ENCODE data around the gene NANOS2. TPM values are rescaled to one million over a fixed set of nuclear protein-coding genes. Genes with fewer than 3 reads are reported as not detected.
A peak's percentile ranks its signal among the peaks of the same experiment; 100 is the strongest.

NANOS2 gene
- total RNA-seq, 4 donors from 2014 or later = not detected

DNA sequence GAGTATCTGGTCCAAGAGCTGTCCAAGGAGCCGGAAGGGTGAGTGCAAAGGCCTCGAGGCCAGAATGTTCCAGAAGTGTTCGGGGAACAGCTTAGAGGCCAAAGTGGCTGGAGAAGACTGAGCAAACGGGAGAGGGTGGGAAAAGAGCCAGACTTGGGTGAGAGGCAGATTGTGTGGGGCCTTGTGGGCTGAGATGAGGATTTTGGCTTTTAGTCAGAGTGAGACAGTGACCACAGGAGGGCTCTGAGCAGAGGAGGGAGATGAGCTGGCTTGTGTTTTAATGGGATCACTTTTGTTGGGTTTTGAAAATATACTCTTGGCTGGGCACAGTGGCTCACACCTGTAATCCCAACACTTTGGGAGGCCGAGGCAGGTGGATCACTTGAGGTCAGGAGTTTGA is 5.6 kb downstream of the NANOS2 start:
- H3K27me3 ChIP-seq = peaks cover 8% of the 10 kb centered on the region
- no peaks in the 10 kb centered on the region for H3K9me3 ChIP-seq
- H3K4me3 ChIP-seq = no peak overlapping the region
- TF ChIP-seq POLR2A (IDR thresholded peaks at IDR 0.05) (no peak), EP300 (IDR thresholded peaks at IDR 0.05; ENCODE audit: low read depth) (no peak), POLR2AphosphoS5 (IDR thresholded peaks at IDR 0.05) (no peak)
- no peaks in the 10 kb centered on the region for H3K36me3 ChIP-seq
- H3K27ac ChIP-seq = no peak overlapping the region
- no peaks in the 10 kb centered on the region for H3K4me1 ChIP-seq
- WGBS, 2 donors (ENCODE audit: low coverage in 1 of 2) = 78 to 87% methylated on average over 2 to 5 of the region's 5 CpGs
- DNase-seq = no peak
- intact Hi-C loops (cut with DNase I; ENCODE audit: low total_unique reads) = no loop called here
- in situ Hi-C loops (cut with MboI; ENCODE audit: low pct_ligation_motif_present in 1 of 4, low pct_unique_long_range_greater_than_20kb in 1 of 4, low sequenced_read_pairs in 3 of 4) = no loop called here

DNA sequence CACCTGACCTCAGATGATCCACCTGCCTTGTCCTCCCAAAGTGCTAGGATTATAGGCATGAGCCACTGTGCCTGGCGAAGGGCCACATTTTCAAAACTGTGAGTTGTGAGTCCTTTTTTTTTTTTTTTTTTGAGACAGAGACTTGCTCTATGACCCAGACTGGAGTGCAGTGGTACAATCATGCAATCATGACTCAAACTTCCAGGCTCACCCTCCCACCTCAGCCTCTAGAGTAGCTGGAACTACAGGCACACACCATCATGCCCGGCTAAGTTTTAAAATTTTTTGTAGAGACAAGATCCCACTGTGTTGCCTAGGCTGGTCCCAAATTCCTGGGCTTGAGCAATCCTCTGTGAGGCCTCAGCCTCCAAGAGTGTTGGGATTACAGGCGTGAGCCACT is 8.4 kb downstream of the NANOS2 start:
- WGBS, 2 donors (ENCODE audit: low coverage in 1 of 2) = 83 to 90% methylated on average over 2 to 3 of the region's 3 CpGs
- no peaks in the 10 kb centered on the region for H3K36me3 ChIP-seq
- H3K27ac ChIP-seq = no peak overlapping the region
- H3K9me3 ChIP-seq = no peaks in the 10 kb centered on the region
- in situ Hi-C loops (cut with MboI; ENCODE audit: low pct_ligation_motif_present in 1 of 4, low pct_unique_long_range_greater_than_20kb in 1 of 4, low sequenced_read_pairs in 3 of 4) (no loop called here), intact Hi-C loops (cut with DNase I; ENCODE audit: low total_unique reads) (no loop called here)
- H3K27me3 ChIP-seq = no peaks in the 10 kb centered on the region
- no peak overlapping the region for H3K4me3 ChIP-seq
- peaks cover 6 to 16% (median 14%) of the 10 kb centered on the region in 4 donors for H3K4me1 ChIP-seq
- TF ChIP-seq EP300 (IDR thresholded peaks at IDR 0.05; ENCODE audit: low read depth) (no peak), POLR2AphosphoS5 (IDR thresholded peaks at IDR 0.05) (no peak), POLR2A (IDR thresholded peaks at IDR 0.05) (no peak)
- DNase-seq = no peak

DNA sequence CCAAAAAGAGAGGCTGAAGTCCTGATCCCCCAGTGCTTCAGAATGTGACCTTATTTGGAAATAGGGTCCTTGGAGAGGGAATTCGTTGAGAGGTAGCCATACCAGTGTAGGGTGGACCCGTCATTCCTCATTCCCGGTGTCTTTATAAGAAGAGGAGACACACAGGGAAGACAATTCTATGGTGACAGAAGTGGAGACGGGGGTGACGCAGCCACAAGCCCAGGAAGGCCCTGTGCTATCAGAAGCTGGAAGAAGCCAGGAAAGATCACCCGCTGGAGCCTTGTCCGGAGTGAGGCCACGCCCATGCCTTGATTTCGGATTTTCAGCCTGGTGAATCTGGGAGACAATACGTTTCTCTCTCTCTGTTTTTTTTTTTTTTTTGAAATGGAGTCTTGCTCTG is 9.6 kb downstream of the NANOS2 start:
- in situ Hi-C loops (cut with MboI; ENCODE audit: low pct_ligation_motif_present in 1 of 4, low pct_unique_long_range_greater_than_20kb in 1 of 4, low sequenced_read_pairs in 3 of 4) = no loop called here
- H3K4me1 ChIP-seq = peaks cover 13 to 28% (median 22%) of the 10 kb centered on the region in 4 donors
- no peak overlapping the region for H3K27ac ChIP-seq
- no peaks in the 10 kb centered on the region for H3K36me3 ChIP-seq
- intact Hi-C loops (cut with DNase I; ENCODE audit: low total_unique reads) = no loop called here
- H3K27me3 ChIP-seq = no peaks in the 10 kb centered on the region
- TF ChIP-seq POLR2A (IDR thresholded peaks at IDR 0.05) = no peak
- TF ChIP-seq, protein P1, sequence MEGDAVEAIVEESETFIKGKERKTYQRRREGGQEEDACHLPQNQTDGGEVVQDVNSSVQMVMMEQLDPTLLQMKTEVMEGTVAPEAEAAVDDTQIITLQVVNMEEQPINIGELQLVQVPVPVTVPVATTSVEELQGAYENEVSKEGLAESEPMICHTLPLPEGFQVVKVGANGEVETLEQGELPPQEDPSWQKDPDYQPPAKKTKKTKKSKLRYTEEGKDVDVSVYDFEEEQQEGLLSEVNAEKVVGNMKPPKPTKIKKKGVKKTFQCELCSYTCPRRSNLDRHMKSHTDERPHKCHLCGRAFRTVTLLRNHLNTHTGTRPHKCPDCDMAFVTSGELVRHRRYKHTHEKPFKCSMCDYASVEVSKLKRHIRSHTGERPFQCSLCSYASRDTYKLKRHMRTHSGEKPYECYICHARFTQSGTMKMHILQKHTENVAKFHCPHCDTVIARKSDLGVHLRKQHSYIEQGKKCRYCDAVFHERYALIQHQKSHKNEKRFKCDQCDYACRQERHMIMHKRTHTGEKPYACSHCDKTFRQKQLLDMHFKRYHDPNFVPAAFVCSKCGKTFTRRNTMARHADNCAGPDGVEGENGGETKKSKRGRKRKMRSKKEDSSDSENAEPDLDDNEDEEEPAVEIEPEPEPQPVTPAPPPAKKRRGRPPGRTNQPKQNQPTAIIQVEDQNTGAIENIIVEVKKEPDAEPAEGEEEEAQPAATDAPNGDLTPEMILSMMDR (IDR thresholded peaks at IDR 0.05) = no peak
- no peak for TF ChIP-seq POLR2AphosphoS5 (IDR thresholded peaks at IDR 0.05)
- TF ChIP-seq EP300 (IDR thresholded peaks at IDR 0.05; ENCODE audit: low read depth) = no peak
- DNase-seq = no peak
- H3K4me3 ChIP-seq = no peak overlapping the region
- WGBS, 2 donors (ENCODE audit: low coverage in 1 of 2) = 82 to 100% methylated on average over 3 to 10 of the region's 10 CpGs
- H3K9me3 ChIP-seq = no peaks in the 10 kb centered on the region

DNA sequence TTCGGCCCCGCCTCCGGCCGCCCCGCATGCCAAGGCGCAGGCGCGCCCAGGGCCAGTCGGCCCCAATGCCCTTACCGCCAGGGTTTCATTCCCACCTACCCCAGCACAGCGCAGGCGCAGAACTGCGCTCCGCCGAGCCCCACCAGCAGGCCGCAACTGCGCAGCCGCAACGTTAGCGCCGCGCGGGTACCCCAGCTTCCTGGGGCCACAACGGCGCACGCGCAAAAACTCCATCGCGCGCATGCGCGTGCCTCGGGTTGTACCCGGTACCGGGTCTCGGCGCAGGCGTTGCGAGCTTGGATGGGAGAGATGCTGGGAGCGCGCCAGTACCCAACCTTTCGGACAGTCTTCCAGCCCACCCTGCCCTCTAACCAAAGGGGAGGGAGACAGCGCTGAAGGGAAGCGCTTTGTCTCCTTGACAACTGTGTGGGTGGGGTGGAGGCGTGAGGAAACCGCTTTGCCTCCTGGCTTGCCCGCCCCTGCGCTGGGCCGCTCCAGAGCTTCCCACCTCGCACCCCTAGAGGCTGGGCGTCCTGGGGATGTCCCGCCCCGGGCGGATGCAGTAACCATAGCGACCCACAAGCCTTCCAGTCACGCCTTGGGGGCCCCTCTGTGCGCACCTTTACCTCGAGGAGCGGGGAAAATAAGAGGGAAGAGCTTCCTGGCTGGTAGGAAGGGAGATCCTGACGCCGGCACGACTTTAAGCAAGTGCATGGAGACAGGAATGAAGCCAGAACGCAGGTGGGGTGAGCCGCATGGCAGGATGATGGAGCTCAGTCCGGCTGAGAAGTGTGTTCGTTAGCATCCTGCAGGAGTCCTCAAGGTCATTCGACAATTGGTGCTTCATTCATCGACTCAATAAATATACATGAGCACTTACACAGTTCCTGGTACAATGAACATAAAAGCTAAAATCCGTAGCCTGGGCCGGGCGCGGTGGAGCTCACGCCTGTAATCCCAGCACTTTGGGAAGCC is 11.6 kb downstream of the NANOS2 start:
- in situ Hi-C loops (cut with MboI; ENCODE audit: low pct_ligation_motif_present in 1 of 4, low pct_unique_long_range_greater_than_20kb in 1 of 4, low sequenced_read_pairs in 3 of 4) (no loop called here), intact Hi-C loops (cut with DNase I; ENCODE audit: low total_unique reads) (no loop called here)
- DNase-seq = peak; percentile 99
- Histone ChIP-seq H3K27ac (peak overlapping the region; percentile 75 to 92 (median 86)), H3K4me3 (peak overlapping the region; percentile 56 to 94 (median 79)), H3K36me3 (peaks cover 0 to 9% (median 0%) of the 10 kb centered on the region in 4 donors), H3K9me3 (no peaks in the 10 kb centered on the region), H3K4me1 (peaks cover 13 to 29% (median 22%) of the 10 kb centered on the region in 4 donors), H3K27me3 (no peaks in the 10 kb centered on the region)
- TF ChIP-seq POLR2AphosphoS5 (IDR thresholded peaks at IDR 0.05) (peak; percentile 34 to 86 (median 40)), EP300 (IDR thresholded peaks at IDR 0.05; ENCODE audit: low read depth) (no peak), POLR2A (IDR thresholded peaks at IDR 0.05) (peak; percentile 54)
- TF ChIP-seq, protein P1 (IDR thresholded peaks at IDR 0.05) = peak in 2 of 5 experiments; percentile 15 to 22
- WGBS, 2 donors (ENCODE audit: low coverage in 1 of 2) = 4% methylated on average over 57 of the region's 73 CpGs; no CpG with 5 or more reads in 1 of the 2 donors

All from transverse colon (tissue), 4 donors.